ENCODE measurements around the gene GHR.

DNA sequence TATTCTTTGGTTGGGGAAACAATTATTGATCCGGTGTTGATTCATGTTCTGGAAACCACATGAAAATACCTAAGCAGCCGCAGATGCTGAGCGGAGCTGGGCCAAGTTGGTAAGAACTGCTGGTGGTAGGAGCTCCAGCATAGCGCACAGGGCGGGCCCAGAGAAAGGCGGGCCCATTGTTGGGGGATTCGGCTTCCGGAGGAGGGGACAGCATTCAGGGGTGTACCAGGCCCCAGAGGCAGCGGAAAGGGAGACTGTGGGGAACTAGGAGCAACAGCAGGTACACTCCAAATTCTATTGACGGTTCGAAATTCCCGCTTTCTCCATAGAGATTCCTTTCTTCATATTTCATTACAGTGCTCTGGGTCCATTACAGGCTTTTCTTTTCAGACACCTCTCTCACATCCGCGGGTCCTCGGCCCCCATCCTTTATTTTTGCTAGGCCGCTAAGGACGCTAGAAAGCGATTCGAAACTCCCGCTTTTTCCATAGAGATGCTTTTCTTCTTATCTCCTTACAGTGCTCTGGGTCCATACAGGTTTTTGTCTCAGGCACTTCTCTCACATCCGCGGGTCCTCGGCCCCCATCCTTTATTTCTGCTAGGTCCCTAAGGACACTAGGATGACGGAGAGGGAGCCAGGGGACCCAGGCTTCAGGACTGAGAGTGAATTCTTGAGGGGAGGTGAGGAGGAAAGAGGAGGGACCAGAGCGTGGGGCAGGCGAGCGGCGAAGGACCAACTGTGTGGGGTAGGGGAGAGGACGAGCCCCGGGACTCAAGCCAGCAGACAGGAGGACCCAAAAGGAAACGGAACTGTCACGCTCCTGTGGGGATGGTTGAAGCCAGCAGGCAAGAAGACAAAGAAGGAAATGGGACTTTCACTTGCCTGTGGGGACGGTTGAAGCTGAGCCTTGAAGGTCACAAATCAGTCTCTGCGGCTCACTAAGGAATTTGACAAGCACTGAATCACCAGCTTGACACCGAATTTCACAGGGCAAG is 333.7 kb downstream of the GHR start, which contains the start of gene CCDC152:
- no peak for TF ChIP-seq ZNF623 (tag by site-specific recombination; IDR thresholded peaks at IDR 0.05)
- no peak for TF ChIP-seq CTCF (tag by site-specific recombination; IDR thresholded peaks at IDR 0.05)
- no peak for TF ChIP-seq ZNF513 (tag by site-specific recombination; IDR thresholded peaks at IDR 0.05)
- no peak for TF ChIP-seq OSR2 (tag by site-specific recombination; IDR thresholded peaks at IDR 0.05)
- TF ChIP-seq ZSCAN23 (tag by site-specific recombination; IDR thresholded peaks at IDR 0.05) = no peak
- no peak for TF ChIP-seq YY1 (tag by site-specific recombination; IDR thresholded peaks at IDR 0.05)
- no peak for TF ChIP-seq FEZF1 (tag by site-specific recombination; IDR thresholded peaks at IDR 0.05)
- TF ChIP-seq KLF9 (tag by site-specific recombination; IDR thresholded peaks at IDR 0.05; ENCODE audit: low read depth) = no peak
- no peak for TF ChIP-seq PRDM6 (tag by site-specific recombination; IDR thresholded peaks at IDR 0.05)
- TF ChIP-seq SALL2 (tag by site-specific recombination; IDR thresholded peaks at IDR 0.05; ENCODE audit: borderline replicate concordance) = no peak
- no peak for TF ChIP-seq ZBTB1 (tag by site-specific recombination; IDR thresholded peaks at IDR 0.05)
